ENCODE measurements around the gene EDARADD. TPM values are rescaled to one million over a fixed set of nuclear protein-coding genes. Genes with fewer than 3 reads are reported as not detected.
"Not testable (repeated sequence)": the region's sequence is repeated elsewhere in the genome, so short reads cannot be mapped to it uniquely, and the experiment has no call there.

The EDARADD gene
- total RNA-seq, 1 experiment from 2014 or later: 0.15 TPM

- no TSS peak for BruUV-seq (replicated peaks)
- TF ChIP-seq EZH2 (IDR thresholded peaks at IDR 0.05; ENCODE audit: borderline replicate concordance, low read depth, low read length, poor library complexity, severe bottlenecking) (no peak), CTCF (conservative IDR thresholded peaks at IDR 0.05; ENCODE audit: low read depth, low read length) (no peak)
- H3K27me3 ChIP-seq (replicated peaks; ENCODE audit: insufficient read depth, low read depth, low read length, poor library complexity): no peaks in the 10 kb centered on the region
- no peak overlapping the region for H3K27ac ChIP-seq (ENCODE audit: low read depth, low read length, poor library complexity, severe bottlenecking)
- no peaks in the 10 kb centered on the region for H3K36me3 ChIP-seq (ENCODE audit: insufficient read depth, low read length, poor library complexity, severe bottlenecking)
- no peak overlapping the region for H3K4me3 ChIP-seq (ENCODE audit: low read depth, low read length, poor library complexity, severe bottlenecking)
- no peaks in the 10 kb centered on the region for H3K4me1 ChIP-seq (ENCODE audit: insufficient read depth, low read length, poor library complexity, severe bottlenecking)
- POLR2A ChIA-PET (ENCODE audit: low non-redundant PET): no interaction called here
- no peaks in the 10 kb centered on the region for H3K9me3 ChIP-seq (ENCODE audit: low read depth, low read length, poor library complexity, severe bottlenecking)
- intact Hi-C loops (cut with micrococcal nuclease; ENCODE audit: unreplicated experiment): no loop called here
- no peak for DNase-seq (ENCODE audit: low spot score)
- CTCF ChIA-PET: no interaction called here
Observed at GRCh38 chr1:236363237-236363636, 30.8 kb upstream of the EDARADD start.

DNA sequence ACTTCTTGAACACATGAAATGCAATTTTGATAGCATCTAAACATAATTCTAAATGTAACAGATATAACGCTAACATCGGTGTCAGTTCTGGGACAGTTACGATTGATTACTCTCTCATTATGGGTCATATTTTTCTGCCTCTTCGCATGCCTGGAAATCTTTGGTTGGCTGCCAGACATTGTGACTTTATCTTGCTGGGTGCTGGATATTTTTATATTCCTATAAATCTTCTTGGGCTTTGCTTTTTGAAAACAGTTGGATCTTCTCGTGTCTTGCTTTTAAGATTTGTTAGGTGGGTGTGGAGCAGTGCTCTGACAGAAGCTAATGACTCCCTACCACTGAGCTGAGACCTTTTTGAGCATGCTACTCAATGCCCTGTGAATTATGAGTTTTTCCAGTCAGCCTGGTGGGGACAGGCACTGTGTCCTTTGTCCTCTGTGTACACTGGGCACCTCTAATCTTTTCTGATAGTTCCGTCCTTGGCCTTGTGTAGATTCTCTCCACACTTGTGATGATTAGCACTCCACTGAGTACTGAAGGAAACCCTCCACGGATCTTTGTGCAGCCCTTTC is 28.0 kb upstream of the EDARADD start:
- H3K4me3 ChIP-seq (ENCODE audit: low read depth, low read length, poor library complexity, severe bottlenecking): no peak overlapping the region
- TF ChIP-seq EZH2 (IDR thresholded peaks at IDR 0.05; ENCODE audit: borderline replicate concordance, low read depth, low read length, poor library complexity, severe bottlenecking): no peak
- no peak for TF ChIP-seq CTCF (conservative IDR thresholded peaks at IDR 0.05; ENCODE audit: low read depth, low read length)
- H3K9me3 ChIP-seq (ENCODE audit: low read depth, low read length, poor library complexity, severe bottlenecking): no peaks in the 10 kb centered on the region
- H3K36me3 ChIP-seq (ENCODE audit: insufficient read depth, low read length, poor library complexity, severe bottlenecking): no peaks in the 10 kb centered on the region
- intact Hi-C loops (cut with micrococcal nuclease; ENCODE audit: unreplicated experiment): no loop called here
- ChIA-PET POLR2A (ENCODE audit: low non-redundant PET) (no interaction called here), CTCF (no interaction called here)
- no peak overlapping the region for H3K27ac ChIP-seq (ENCODE audit: low read depth, low read length, poor library complexity, severe bottlenecking)
- BruUV-seq (replicated peaks): no TSS peak
- H3K4me1 ChIP-seq (ENCODE audit: insufficient read depth, low read length, poor library complexity, severe bottlenecking): no peaks in the 10 kb centered on the region
- no peaks in the 10 kb centered on the region for H3K27me3 ChIP-seq (replicated peaks; ENCODE audit: insufficient read depth, low read depth, low read length, poor library complexity)
- no peak for DNase-seq (ENCODE audit: low spot score)

- POLR2A ChIA-PET (ENCODE audit: low non-redundant PET); CTCF ChIA-PET: not testable (repeated sequence)
Observed at GRCh38 chr1:236366681-236367080, 27.4 kb upstream of the EDARADD start.

DNA sequence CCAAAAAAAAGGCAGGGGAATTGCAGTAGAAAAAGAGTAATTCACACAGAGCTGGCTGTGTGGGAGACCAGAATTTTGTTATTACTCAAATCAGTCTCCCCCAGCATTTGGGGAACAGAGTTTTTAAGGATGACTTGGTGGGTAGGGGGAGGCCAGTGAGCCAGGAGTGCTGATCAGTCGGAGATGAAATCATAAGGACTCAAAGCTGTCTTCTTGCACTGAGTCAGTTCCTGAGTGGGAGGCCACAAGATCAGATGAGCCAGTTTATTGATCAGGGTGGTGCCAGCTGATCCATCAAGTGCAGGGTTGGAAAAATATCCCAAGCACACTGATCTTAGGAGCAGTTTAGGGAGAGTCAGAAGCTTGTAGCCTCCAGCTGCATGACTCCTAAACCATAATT is 23.7 kb upstream of the EDARADD start:
- Histone ChIP-seq H3K27me3 (replicated peaks; ENCODE audit: insufficient read depth, low read depth, low read length, poor library complexity) (no peaks in the 10 kb centered on the region), H3K4me3 (ENCODE audit: low read depth, low read length, poor library complexity, severe bottlenecking) (no peak overlapping the region), H3K27ac (ENCODE audit: low read depth, low read length, poor library complexity, severe bottlenecking) (no peak overlapping the region), H3K9me3 (ENCODE audit: low read depth, low read length, poor library complexity, severe bottlenecking) (no peaks in the 10 kb centered on the region), H3K36me3 (ENCODE audit: insufficient read depth, low read length, poor library complexity, severe bottlenecking) (no peaks in the 10 kb centered on the region), H3K4me1 (ENCODE audit: insufficient read depth, low read length, poor library complexity, severe bottlenecking) (no peaks in the 10 kb centered on the region)
- TF ChIP-seq EZH2 (IDR thresholded peaks at IDR 0.05; ENCODE audit: borderline replicate concordance, low read depth, low read length, poor library complexity, severe bottlenecking) (no peak), CTCF (conservative IDR thresholded peaks at IDR 0.05; ENCODE audit: low read depth, low read length) (no peak)
- ChIA-PET CTCF (no interaction called here), POLR2A (ENCODE audit: low non-redundant PET) (no interaction called here)
- DNase-seq (ENCODE audit: low spot score): no peak
- no TSS peak for BruUV-seq (replicated peaks)
- intact Hi-C loops (cut with micrococcal nuclease; ENCODE audit: unreplicated experiment): no loop called here

More at GRCh38 chr1:236366681-236367080, 27.4 kb upstream of the EDARADD start:
- H3K4me1 ChIP-seq (ENCODE audit: insufficient read depth, low read length, poor library complexity, severe bottlenecking); H3K27ac ChIP-seq (ENCODE audit: low read depth, low read length, poor library complexity, severe bottlenecking); H3K36me3 ChIP-seq (ENCODE audit: insufficient read depth, low read length, poor library complexity, severe bottlenecking); H3K27me3 ChIP-seq (replicated peaks; ENCODE audit: insufficient read depth, low read depth, low read length, poor library complexity); intact Hi-C loops (cut with micrococcal nuclease; ENCODE audit: unreplicated experiment); DNase-seq (ENCODE audit: low spot score); H3K4me3 ChIP-seq (ENCODE audit: low read depth, low read length, poor library complexity, severe bottlenecking); H3K9me3 ChIP-seq (ENCODE audit: low read depth, low read length, poor library complexity, severe bottlenecking); BruUV-seq (replicated peaks): not testable (repeated sequence)

All from A673 (cell line).